Measurements from ENCODE around the gene MAEA. TPM values are rescaled to one million over a fixed set of nuclear protein-coding genes. Genes with fewer than 3 reads are reported as not detected.
A peak's percentile ranks its signal among the peaks of the same experiment; 100 is the strongest.

The MAEA gene
- total and polyA plus RNA-seq, 10 of the 15 experiments (the other 5 are each of a cell fraction or from before 2014, with no cell fraction given): 3.6 to 67.1 (median 54.6) TPM

- no peak for TF ChIP-seq PML (IDR thresholded peaks at IDR 0.05; ENCODE audit: low read length)
- no peak for TF ChIP-seq RBBP5 (conservative IDR thresholded peaks at IDR 0.05)
- TF ChIP-seq POLR2AphosphoS5 (IDR thresholded peaks at IDR 0.05; ENCODE audit: low read length): no peak
- TF ChIP-seq JUNB (IDR thresholded peaks at IDR 0.05): no peak
- 0 out of 2 replicates have a peak, but pooled peaks have one; percentile 54 for TF ChIP-seq RB1 (IDR thresholded peaks at IDR 0.05; ENCODE audit: borderline replicate concordance)
- TF ChIP-seq CEBPB (IDR thresholded peaks at IDR 0.05; ENCODE audit: borderline replicate concordance in 1 of 2, low read depth in 2 of 2, low read length in 2 of 2): no peak
- TF ChIP-seq POLR2A (IDR thresholded peaks at IDR 0.05; ENCODE audit: low read depth, low read length): no peak
- peak; percentile 82 for TF ChIP-seq SMC3 (IDR thresholded peaks at IDR 0.05; ENCODE audit: borderline replicate concordance, low read length)
- TF ChIP-seq NFIC (IDR thresholded peaks at IDR 0.05; ENCODE audit: low read depth, low read length): no peak
- TF ChIP-seq ZBTB11 (CRISPR knock-in tag; IDR thresholded peaks at IDR 0.05): no peak
- no peak for TF ChIP-seq CREB1 (IDR thresholded peaks at IDR 0.05; ENCODE audit: low read depth)
- TF ChIP-seq SUPT20H (IDR thresholded peaks at IDR 0.05; ENCODE audit: borderline replicate concordance, control insufficient read depth, low read depth, low read length): no peak
- TF ChIP-seq TCF7 (IDR thresholded peaks at IDR 0.05; ENCODE audit: borderline replicate concordance): no peak
- TF ChIP-seq, protein P1, sequence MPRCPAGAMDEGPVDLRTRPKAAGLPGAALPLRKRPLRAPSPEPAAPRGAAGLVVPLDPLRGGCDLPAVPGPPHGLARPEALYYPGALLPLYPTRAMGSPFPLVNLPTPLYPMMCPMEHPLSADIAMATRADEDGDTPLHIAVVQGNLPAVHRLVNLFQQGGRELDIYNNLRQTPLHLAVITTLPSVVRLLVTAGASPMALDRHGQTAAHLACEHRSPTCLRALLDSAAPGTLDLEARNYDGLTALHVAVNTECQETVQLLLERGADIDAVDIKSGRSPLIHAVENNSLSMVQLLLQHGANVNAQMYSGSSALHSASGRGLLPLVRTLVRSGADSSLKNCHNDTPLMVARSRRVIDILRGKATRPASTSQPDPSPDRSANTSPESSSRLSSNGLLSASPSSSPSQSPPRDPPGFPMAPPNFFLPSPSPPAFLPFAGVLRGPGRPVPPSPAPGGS (IDR thresholded peaks at IDR 0.05; ENCODE audit: borderline replicate concordance, insufficient read depth, low read depth, low read length, poor library complexity, severe bottlenecking): no peak
- no peak for TF ChIP-seq SMAD1 (IDR thresholded peaks at IDR 0.05; ENCODE audit: low read depth, partially characterized antibody)
- no peak for TF ChIP-seq KDM1A (IDR thresholded peaks at IDR 0.05; ENCODE audit: borderline replicate concordance)
- no peak for TF ChIP-seq KLF5 (IDR thresholded peaks at IDR 0.05; ENCODE audit: partially characterized antibody)
- TF ChIP-seq BHLHE40 (IDR thresholded peaks at IDR 0.05; ENCODE audit: borderline replicate concordance in 1 of 2, low read depth in 2 of 2, low read length in 1 of 2): peak in 1 of 2 experiments; percentile 12; a peak in 1 of 4 replicates
- TF ChIP-seq MEF2B (IDR thresholded peaks at IDR 0.05; ENCODE audit: partially characterized antibody, poor library complexity, severe bottlenecking): no peak
- TF ChIP-seq EED (IDR thresholded peaks at IDR 0.05; ENCODE audit: low read depth): no peak
- peak; percentile 12; the same call in 1 of the 2 replicates for TF ChIP-seq RUNX3 (IDR thresholded peaks at IDR 0.05; ENCODE audit: low read length)
- TF ChIP-seq USF2 (IDR thresholded peaks at IDR 0.05; ENCODE audit: borderline replicate concordance, low read depth, low read length): no peak
- TF ChIP-seq HDAC6 (IDR thresholded peaks at IDR 0.05; ENCODE audit: unreplicated experiment): no peak
- no peak for TF ChIP-seq ZZZ3 (IDR thresholded peaks at IDR 0.05; ENCODE audit: control insufficient read depth, insufficient read length, low read depth)
Measured at GRCh38 chr4:1351854-1352566, 62.3 kb downstream of the MAEA start (continued).

Measured in GM12878 (cell line).